Loucy (cell line): ENCODE results near the gene CAPN8.

Experiments used
- H2AFZ ChIP-seq: fragments of 200-600 bp; sonication (generic); 2 replicates; pipeline ENCODE4 v1.6.0; 2016; ENCODE audit warnings: antibody characterized with exemption, mild to moderate bottlenecking, low read length, moderate library complexity
- H3F3A ChIP-seq: fragments of 200-600 bp; 2 replicates; pipeline ENCODE4 v1.6.0; 2016; ENCODE audit warnings: antibody characterized with exemption, low read depth, mild to moderate bottlenecking
- H3K27me3 ChIP-seq: fragments of 200-600 bp; sonication (generic); 2 replicates; pipeline ENCODE4 v1.6.1; 2014; ENCODE audit warnings: low read length, mild to moderate bottlenecking; ENCODE audit not compliant: insufficient read depth, poor library complexity, severe bottlenecking
- H3K36me3 ChIP-seq: fragments of 200-600 bp; sonication (generic); 2 replicates; pipeline ENCODE4 v1.6.1; 2016; ENCODE audit warnings: low read length; ENCODE audit not compliant: insufficient read depth
- H3K4me1 ChIP-seq: fragments of 200-600 bp; sonication (generic); 2 replicates; pipeline ENCODE4 v1.5.1; 2014; ENCODE audit warnings: low read length, mild to moderate bottlenecking; ENCODE audit not compliant: insufficient read depth, poor library complexity, severe bottlenecking
- H3K4me2 ChIP-seq: fragments of 200-600 bp; sonication (generic); 2 replicates; pipeline ENCODE4 v1.6.0; 2014; ENCODE audit warnings: antibody characterized with exemption, low read length, low read depth, mild to moderate bottlenecking; ENCODE audit not compliant: poor library complexity, severe bottlenecking
- H3K4me3 ChIP-seq: fragments of 200-600 bp; sonication (generic); 2 replicates; pipeline ENCODE4 v1.5.1; 2014; ENCODE audit warnings: low read length, mild to moderate bottlenecking, mixed read lengths; ENCODE audit not compliant: poor library complexity, severe bottlenecking
- H3K79me2 ChIP-seq: fragments of 200-600 bp; sonication (generic); 2 replicates; pipeline ENCODE4 v1.6.1; 2014; ENCODE audit warnings: low read length; ENCODE audit not compliant: insufficient read depth
- H3K9ac ChIP-seq: fragments of 200-600 bp; sonication (generic); 2 replicates; pipeline ENCODE4 v1.6.0; 2014; ENCODE audit warnings: mild to moderate bottlenecking, low read depth, low read length, moderate library complexity; ENCODE audit not compliant: poor library complexity, severe bottlenecking
- H3K9me2 ChIP-seq: fragments of 200-600 bp; sonication (generic); replicated peaks from 2 replicates; pipeline ENCODE4 v1.6.1; 2016; ENCODE audit warnings: low read depth, low read length, mixed read lengths
- H3K9me3 ChIP-seq: fragments of 200-600 bp; sonication (generic); 2 replicates; pipeline ENCODE4 v1.6.1; 2014; ENCODE audit warnings: mild to moderate bottlenecking, antibody characterized with exemption, low read length, low read depth; ENCODE audit not compliant: insufficient read depth
- H4K20me1 ChIP-seq: fragments of 200-600 bp; sonication (generic); 2 replicates; pipeline ENCODE4 v1.6.0; 2014; ENCODE audit warnings: antibody characterized with exemption, low read length, mild to moderate bottlenecking; ENCODE audit not compliant: insufficient read depth, poor library complexity, severe bottlenecking
- EZH2phosphoT487 ChIP-seq: fragments of 200-600 bp; IDR thresholded peaks from 2 replicates; pipeline ENCODE4 v1.6.1; 2018; ENCODE audit warnings: antibody characterized with exemption, mild to moderate bottlenecking, moderate library complexity, borderline replicate concordance
- TF ChIP-seq, protein P1 (sequence below): fragments of 200-600 bp; sonication (generic); conservative IDR thresholded peaks from 2 replicates; pipeline ENCODE4 v1.5.1; 2014; ENCODE audit warnings: mild to moderate bottlenecking, antibody characterized with exemption, low read length

The CAPN8 gene

DNA sequence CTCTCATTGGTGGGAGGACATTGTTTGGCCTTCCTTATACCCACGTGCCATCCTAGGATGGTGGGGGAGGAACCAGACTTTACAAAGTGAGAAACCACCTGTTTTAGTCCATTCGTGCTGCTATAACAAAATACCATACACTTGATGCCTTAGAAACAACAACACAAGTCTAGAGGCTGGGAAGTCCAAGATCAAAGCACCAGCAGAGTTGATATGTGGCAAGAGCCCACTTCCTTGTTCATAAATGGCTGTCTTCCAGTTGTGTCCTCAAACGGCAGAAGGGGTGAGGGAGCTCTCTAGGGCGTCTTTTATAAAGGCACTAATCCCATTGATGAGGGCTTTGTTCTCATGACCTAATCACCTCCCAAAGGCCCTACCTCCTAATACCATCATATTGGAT is 31.1 kb downstream of the CAPN8 start:
- Histone ChIP-seq H3K4me3 (no peak overlapping the region), H3K27me3 (no peaks in the 10 kb centered on the region), H3K9me3 (no peaks in the 10 kb centered on the region), H2AFZ (no peak overlapping the region), H3K9me2 (no peaks in the 10 kb centered on the region), H4K20me1 (no peaks in the 10 kb centered on the region), H3F3A (no peaks in the 10 kb centered on the region), H3K4me2 (no peak overlapping the region), H3K36me3 (no peaks in the 10 kb centered on the region), H3K79me2 (no peaks in the 10 kb centered on the region), H3K9ac (no peak overlapping the region), H3K4me1 (no peaks in the 10 kb centered on the region)
- TF ChIP-seq, protein P1, sequence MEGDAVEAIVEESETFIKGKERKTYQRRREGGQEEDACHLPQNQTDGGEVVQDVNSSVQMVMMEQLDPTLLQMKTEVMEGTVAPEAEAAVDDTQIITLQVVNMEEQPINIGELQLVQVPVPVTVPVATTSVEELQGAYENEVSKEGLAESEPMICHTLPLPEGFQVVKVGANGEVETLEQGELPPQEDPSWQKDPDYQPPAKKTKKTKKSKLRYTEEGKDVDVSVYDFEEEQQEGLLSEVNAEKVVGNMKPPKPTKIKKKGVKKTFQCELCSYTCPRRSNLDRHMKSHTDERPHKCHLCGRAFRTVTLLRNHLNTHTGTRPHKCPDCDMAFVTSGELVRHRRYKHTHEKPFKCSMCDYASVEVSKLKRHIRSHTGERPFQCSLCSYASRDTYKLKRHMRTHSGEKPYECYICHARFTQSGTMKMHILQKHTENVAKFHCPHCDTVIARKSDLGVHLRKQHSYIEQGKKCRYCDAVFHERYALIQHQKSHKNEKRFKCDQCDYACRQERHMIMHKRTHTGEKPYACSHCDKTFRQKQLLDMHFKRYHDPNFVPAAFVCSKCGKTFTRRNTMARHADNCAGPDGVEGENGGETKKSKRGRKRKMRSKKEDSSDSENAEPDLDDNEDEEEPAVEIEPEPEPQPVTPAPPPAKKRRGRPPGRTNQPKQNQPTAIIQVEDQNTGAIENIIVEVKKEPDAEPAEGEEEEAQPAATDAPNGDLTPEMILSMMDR = no peak
- no peak for TF ChIP-seq EZH2phosphoT487

DNA sequence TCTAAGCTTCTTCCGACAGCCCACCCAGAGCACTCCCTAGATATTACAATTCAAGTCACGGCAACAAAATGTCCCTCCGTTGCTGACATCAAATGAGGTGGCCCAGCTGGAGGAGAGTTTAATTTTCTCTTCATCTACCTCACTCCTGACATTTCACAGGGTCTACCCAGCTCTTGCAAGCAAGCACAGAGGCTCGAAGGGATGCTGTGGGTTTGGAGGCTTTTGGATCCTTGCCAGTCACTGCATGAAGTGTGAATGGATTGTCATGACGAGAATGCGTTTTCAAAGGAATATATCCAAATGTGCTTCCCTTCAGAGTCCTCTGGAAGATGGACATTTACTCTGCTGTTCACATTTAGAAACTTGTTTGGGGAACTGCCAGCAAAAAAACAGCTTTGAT is 33.5 kb downstream of the CAPN8 start:
- no peak overlapping the region for H3K9ac ChIP-seq
- H3F3A ChIP-seq = no peaks in the 10 kb centered on the region
- H3K4me2 ChIP-seq = no peak overlapping the region
- no peaks in the 10 kb centered on the region for H3K4me1 ChIP-seq
- H3K36me3 ChIP-seq = no peaks in the 10 kb centered on the region
- H2AFZ ChIP-seq = no peak overlapping the region
- no peaks in the 10 kb centered on the region for H3K79me2 ChIP-seq
- no peak overlapping the region for H3K4me3 ChIP-seq
- H4K20me1 ChIP-seq = no peaks in the 10 kb centered on the region
- TF ChIP-seq EZH2phosphoT487 = no peak
- TF ChIP-seq, protein P1 = no peak
- H3K9me3 ChIP-seq = no peaks in the 10 kb centered on the region
- H3K9me2 ChIP-seq = no peaks in the 10 kb centered on the region
- no peaks in the 10 kb centered on the region for H3K27me3 ChIP-seq

DNA sequence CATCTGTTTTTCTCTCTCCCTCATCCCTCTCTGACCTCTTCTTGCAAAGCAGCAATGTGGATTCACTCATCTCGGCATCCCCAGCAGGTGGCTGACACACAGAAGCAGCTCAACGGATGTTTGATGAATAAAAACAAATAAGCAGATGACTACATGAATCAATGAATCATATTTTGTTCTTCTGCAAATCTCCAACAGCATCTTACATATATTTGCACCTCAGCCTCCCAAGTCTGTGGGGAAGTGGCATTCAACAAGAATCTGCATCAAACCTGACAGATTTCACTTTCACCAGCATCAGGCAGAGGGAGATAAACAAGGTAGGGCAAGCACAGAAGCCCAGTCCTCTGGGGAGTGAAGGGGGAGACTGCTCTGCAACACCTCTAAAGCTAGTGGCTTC is 34.0 kb downstream of the CAPN8 start:
- Histone ChIP-seq H3K36me3 (no peaks in the 10 kb centered on the region), H3K4me3 (no peak overlapping the region), H3K9ac (no peak overlapping the region), H3K4me1 (no peaks in the 10 kb centered on the region), H3K9me2 (no peaks in the 10 kb centered on the region), H2AFZ (no peak overlapping the region), H3F3A (no peaks in the 10 kb centered on the region), H3K9me3 (no peaks in the 10 kb centered on the region), H3K79me2 (no peaks in the 10 kb centered on the region), H3K27me3 (no peaks in the 10 kb centered on the region), H3K4me2 (no peak overlapping the region), H4K20me1 (no peaks in the 10 kb centered on the region)
- TF ChIP-seq EZH2phosphoT487 = no peak
- TF ChIP-seq, protein P1 = no peak
